CD4-positive, CD25-positive, alpha-beta regulatory T cell (primary cell): ENCODE data around the gene RBL2. TPM values are rescaled to one million over a fixed set of nuclear protein-coding genes. Genes with fewer than 3 reads are reported as not detected.
A peak's percentile ranks its signal among the peaks of the same experiment; 100 is the strongest.
"Not testable (repeated sequence)": the region's sequence is repeated elsewhere in the genome, so short reads cannot be mapped to it uniquely, and the experiment has no call there.

Source experiments
- ATAC-seq, 2 donors: fragments of 150-1000 bp; cut with Tn5 transposase; one replicate each; pipeline ENCODE4 v1.10.0; 2021; ENCODE audit warnings: low read depth in 2 of 2, moderate number of reproducible peaks in 2 of 2, moderate library complexity in 1 of 2
- DNase-seq, 3 donors: peaks; one replicate each; pipeline versions ENCODE4 v3.0.0 to v3.0.0-alpha.2; 2012 to 2022; ENCODE audit warnings: mixed read lengths in 1 of 3
- H3K27ac ChIP-seq: one replicate; pipeline ENCODE4 v1.7.0; 2013; ENCODE audit warnings: mild to moderate bottlenecking, low read length; ENCODE audit not compliant: insufficient read depth, poor library complexity, severe bottlenecking
- H3K27me3 ChIP-seq: one replicate; pipeline ENCODE4 v1.7.0; 2013; ENCODE audit warnings: low read length; ENCODE audit not compliant: control insufficient read depth, insufficient read depth
- H3K36me3 ChIP-seq: one replicate; pipeline ENCODE4 v1.7.0; 2013; ENCODE audit warnings: mild to moderate bottlenecking, low read length, moderate library complexity; ENCODE audit not compliant: control insufficient read depth, insufficient read depth
- H3K4me1 ChIP-seq: 2 replicates; pipeline ENCODE4 v1.7.0; 2013; ENCODE audit warnings: mild to moderate bottlenecking, low read length; ENCODE audit not compliant: insufficient read depth, control insufficient read depth, poor library complexity, severe bottlenecking
- H3K4me3 ChIP-seq: one replicate; pipeline ENCODE4 v1.7.0; 2013; ENCODE audit warnings: low read depth, mild to moderate bottlenecking, low read length, moderate library complexity
- H3K9me3 ChIP-seq, 2 experiments: 1 replicate in 1 of 2; 2 replicates in 1 of 2; pipeline ENCODE4 v1.7.0; 2013; ENCODE audit warnings: low read length in 2 of 2, mild to moderate bottlenecking in 1 of 2, moderate library complexity in 1 of 2; ENCODE audit not compliant: control insufficient read depth in 2 of 2
- H3K27ac Mint-ChIP-seq, 3 donors: one replicate each; pipeline ENCODE4 v1.8.0; 2020 to 2022; ENCODE audit warnings: mild to moderate bottlenecking in 3 of 3, mixed read lengths in 3 of 3, moderate library complexity in 2 of 3
- H3K27me3 Mint-ChIP-seq: one replicate; pipeline ENCODE4 v1.8.0; 2022; ENCODE audit warnings: mild to moderate bottlenecking, mixed read lengths
- H3K36me3 Mint-ChIP-seq: one replicate; pipeline ENCODE4 v1.8.0; 2020; ENCODE audit warnings: mixed read lengths
- H3K4me1 Mint-ChIP-seq, 4 donors: one replicate each; pipeline ENCODE4 v1.8.0; 2020 to 2022; ENCODE audit warnings: mixed read lengths in 4 of 4, mild to moderate bottlenecking in 1 of 4
- H3K4me3 Mint-ChIP-seq, 4 donors: one replicate each; pipeline ENCODE4 v1.8.0; 2020 to 2022; ENCODE audit warnings: mild to moderate bottlenecking in 4 of 4, mixed read lengths in 4 of 4, moderate library complexity in 3 of 4
- H3K9me3 Mint-ChIP-seq, 7 donors: one replicate each; pipeline ENCODE4 v1.8.0; 2020 to 2022; ENCODE audit warnings: mixed read lengths in 7 of 7, mild to moderate bottlenecking in 3 of 7, moderate library complexity in 2 of 7
- polyA plus RNA-seq, 4 donors: library from polyadenylated mRNA; unstranded; fragments of 300-500 nt; fragmentation: Illumina TruSeq; gene quantifications; one replicate each; pipeline ENCODE4 v1.2.3, GENCODE V29; 2021
- total RNA-seq: library from RNA; stranded (reverse); gene quantifications from one replicate; pipeline ENCODE4 v1.2.3, GENCODE V29; 2022

Gene RBL2, protein sequence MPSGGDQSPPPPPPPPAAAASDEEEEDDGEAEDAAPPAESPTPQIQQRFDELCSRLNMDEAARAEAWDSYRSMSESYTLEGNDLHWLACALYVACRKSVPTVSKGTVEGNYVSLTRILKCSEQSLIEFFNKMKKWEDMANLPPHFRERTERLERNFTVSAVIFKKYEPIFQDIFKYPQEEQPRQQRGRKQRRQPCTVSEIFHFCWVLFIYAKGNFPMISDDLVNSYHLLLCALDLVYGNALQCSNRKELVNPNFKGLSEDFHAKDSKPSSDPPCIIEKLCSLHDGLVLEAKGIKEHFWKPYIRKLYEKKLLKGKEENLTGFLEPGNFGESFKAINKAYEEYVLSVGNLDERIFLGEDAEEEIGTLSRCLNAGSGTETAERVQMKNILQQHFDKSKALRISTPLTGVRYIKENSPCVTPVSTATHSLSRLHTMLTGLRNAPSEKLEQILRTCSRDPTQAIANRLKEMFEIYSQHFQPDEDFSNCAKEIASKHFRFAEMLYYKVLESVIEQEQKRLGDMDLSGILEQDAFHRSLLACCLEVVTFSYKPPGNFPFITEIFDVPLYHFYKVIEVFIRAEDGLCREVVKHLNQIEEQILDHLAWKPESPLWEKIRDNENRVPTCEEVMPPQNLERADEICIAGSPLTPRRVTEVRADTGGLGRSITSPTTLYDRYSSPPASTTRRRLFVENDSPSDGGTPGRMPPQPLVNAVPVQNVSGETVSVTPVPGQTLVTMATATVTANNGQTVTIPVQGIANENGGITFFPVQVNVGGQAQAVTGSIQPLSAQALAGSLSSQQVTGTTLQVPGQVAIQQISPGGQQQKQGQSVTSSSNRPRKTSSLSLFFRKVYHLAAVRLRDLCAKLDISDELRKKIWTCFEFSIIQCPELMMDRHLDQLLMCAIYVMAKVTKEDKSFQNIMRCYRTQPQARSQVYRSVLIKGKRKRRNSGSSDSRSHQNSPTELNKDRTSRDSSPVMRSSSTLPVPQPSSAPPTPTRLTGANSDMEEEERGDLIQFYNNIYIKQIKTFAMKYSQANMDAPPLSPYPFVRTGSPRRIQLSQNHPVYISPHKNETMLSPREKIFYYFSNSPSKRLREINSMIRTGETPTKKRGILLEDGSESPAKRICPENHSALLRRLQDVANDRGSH
- total RNA-seq (208 TPM), polyA plus RNA-seq (100 to 1,000 TPM; 168 to 215 (median 205) TPM)

DNA sequence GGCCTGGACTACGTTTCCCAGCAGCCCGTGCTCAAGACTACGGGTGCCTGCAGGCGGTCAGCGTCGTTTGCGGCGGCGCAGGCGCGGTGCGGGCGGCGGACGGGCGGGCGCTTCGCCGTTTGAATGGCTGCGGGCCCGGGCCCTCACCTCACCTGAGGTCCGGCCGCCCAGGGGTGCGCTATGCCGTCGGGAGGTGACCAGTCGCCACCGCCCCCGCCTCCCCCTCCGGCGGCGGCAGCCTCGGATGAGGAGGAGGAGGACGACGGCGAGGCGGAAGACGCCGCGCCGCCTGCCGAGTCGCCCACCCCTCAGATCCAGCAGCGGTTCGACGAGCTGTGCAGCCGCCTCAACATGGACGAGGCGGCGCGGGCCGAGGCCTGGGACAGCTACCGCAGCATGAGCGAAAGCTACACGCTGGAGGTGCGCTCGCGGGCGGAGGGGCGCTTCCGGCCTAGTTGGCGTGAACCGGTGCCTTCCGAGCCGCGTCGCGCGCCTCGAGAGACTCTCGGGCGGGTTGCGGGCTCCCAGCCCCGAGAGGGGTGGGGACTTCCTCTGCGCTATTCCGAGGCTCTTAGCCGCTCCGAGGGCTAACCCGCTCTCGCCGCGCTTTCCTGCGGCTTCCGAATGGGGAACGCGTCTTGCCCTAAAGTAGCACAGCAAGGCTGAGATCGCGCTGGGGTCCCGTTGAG is at the start of gene RBL2:
Gene RBL2, plus strand, starts transcription at position 95 of the 689 bp plus-strand sequence. Its CDS starts 86 bp downstream, at position 181.
- H3K9me3 Mint-ChIP-seq: peaks cover 0 to 2% (median 0%) of the 10 kb centered on the region in 7 donors
- H3K27me3 Mint-ChIP-seq: peaks cover 15% of the 10 kb centered on the region
- DNase-seq (peak; percentile 68 to 90 (median 84)), ATAC-seq (peak; percentile 75 to 77)
- peaks cover 15% of the 10 kb centered on the region for H3K36me3 Mint-ChIP-seq
- peak within 1 kb of the TSS; percentile 91 to 96 (median 96) for H3K4me3 Mint-ChIP-seq
- peaks cover 41% of the 10 kb centered on the region for H3K4me1 ChIP-seq
- H3K27ac Mint-ChIP-seq: peak within 1 kb of the TSS; percentile 98 to 99 (median 99)
- no peaks in the 10 kb centered on the region for H3K27me3 ChIP-seq
- peak within 1 kb of the TSS; percentile 96 for H3K27ac ChIP-seq
- H3K36me3 ChIP-seq: peaks cover 7% of the 10 kb centered on the region
- H3K4me1 Mint-ChIP-seq: peaks cover 27 to 45% (median 37%) of the 10 kb centered on the region in 4 donors
- no peaks in the 10 kb centered on the region for H3K9me3 ChIP-seq
- peak within 1 kb of the TSS; percentile 98 for H3K4me3 ChIP-seq

DNA sequence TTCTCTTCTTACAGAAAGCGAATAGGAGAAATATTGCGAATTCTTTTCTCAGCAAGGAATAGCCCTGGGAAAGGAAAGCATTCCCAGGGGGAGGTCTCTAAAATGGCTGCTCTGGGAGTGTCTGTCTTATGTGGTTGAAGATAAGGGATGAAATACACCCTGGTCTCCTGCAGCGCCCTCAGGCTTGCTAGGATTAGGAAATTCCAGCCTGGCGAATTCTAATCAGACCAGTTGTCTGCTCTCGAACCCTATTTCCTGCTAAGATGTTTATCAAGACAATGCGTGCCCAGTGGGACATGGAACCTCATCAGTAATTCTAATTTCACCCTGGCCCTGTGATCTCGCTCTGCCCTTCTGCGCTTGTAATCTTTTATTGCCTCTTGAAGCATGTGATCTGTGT is 49.7 kb upstream of the RBL2 start:
- H3K27me3 Mint-ChIP-seq: peaks cover 16% of the 10 kb centered on the region
- H3K4me3 Mint-ChIP-seq, H3K4me1 ChIP-seq, ATAC-seq, H3K4me3 ChIP-seq, DNase-seq, H3K36me3 ChIP-seq, H3K27ac ChIP-seq, H3K27ac Mint-ChIP-seq, H3K27me3 ChIP-seq, H3K4me1 Mint-ChIP-seq: not testable (repeated sequence)
- H3K36me3 Mint-ChIP-seq: peaks cover 28% of the 10 kb centered on the region
- peaks cover 0 to 21% (median 7%) of the 10 kb centered on the region in 7 donors for H3K9me3 Mint-ChIP-seq
- H3K9me3 ChIP-seq: peaks cover 14 to 15% of the 10 kb centered on the region in 2 experiments

DNA sequence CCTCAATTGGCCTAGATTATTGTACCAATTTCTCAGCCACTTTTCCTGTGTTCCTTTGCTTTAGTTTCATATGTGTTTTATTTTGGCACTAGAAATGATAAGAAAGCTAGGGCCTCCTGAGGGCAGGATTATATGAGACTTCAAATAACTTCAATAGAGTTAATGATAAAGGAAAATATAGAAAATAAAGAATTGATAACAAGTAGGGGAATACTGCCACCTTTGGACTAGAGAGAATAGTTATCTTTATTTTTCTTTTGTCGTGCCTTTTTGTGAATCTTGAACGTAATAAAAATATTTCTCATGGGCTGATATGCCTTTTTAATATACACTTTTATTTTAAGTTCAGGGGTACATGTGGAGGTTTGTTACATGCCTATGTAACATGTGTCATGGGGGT is 29.3 kb upstream of the RBL2 start:
- H3K27ac Mint-ChIP-seq: peak overlapping the region in 1 of 3 donors; percentile 40
- H3K4me1 Mint-ChIP-seq: peaks cover 0 to 3% (median 0%) of the 10 kb centered on the region in 4 donors
- H3K36me3 ChIP-seq: no peaks in the 10 kb centered on the region
- H3K27ac ChIP-seq: no peak overlapping the region
- H3K9me3 Mint-ChIP-seq: no peaks in the 10 kb centered on the region
- H3K4me1 ChIP-seq: no peaks in the 10 kb centered on the region
- ATAC-seq: no peak
- H3K36me3 Mint-ChIP-seq: no peaks in the 10 kb centered on the region
- no peak overlapping the region for H3K4me3 ChIP-seq
- no peaks in the 10 kb centered on the region for H3K9me3 ChIP-seq
- H3K27me3 Mint-ChIP-seq: no peaks in the 10 kb centered on the region
- H3K4me3 Mint-ChIP-seq: no peak overlapping the region
- no peaks in the 10 kb centered on the region for H3K27me3 ChIP-seq
- DNase-seq: no peak

DNA sequence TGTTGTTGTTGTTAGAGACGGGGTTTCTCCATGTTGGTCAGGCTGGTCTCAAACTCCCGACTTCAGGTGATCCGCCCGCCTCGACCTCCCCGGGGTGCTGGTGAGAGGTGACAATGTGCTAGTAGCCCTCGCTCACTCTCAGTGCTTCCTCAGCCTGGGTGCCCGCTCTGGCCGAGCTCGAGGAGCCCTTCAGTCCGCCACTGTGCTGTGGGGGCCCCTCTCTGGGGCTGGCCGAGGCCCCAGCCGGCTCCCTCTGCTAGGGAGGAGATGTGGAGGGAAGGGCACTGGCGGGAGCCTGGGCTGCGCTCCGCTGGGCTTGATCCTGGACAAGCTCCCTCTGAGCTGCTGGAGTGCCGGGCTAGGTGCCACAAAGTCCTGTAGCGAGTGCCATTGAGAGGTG is 21.7 kb upstream of the RBL2 start:
- Histone ChIP-seq H3K4me3 (no peak overlapping the region), H3K4me1 (no peaks in the 10 kb centered on the region), H3K27ac (no peak overlapping the region), H3K9me3 (no peaks in the 10 kb centered on the region), H3K27me3 (no peaks in the 10 kb centered on the region), H3K36me3 (no peaks in the 10 kb centered on the region)
- Mint-ChIP-seq H3K9me3 (peaks cover 0 to 5% (median 0%) of the 10 kb centered on the region in 7 donors), H3K27me3 (peaks cover 4% of the 10 kb centered on the region), H3K4me3 (no peak overlapping the region), H3K36me3 (peaks cover 3% of the 10 kb centered on the region), H3K27ac (no peak overlapping the region), H3K4me1 (peaks cover 0 to 5% (median 0%) of the 10 kb centered on the region in 4 donors)
- DNase-seq (no peak), ATAC-seq (no peak)

DNA sequence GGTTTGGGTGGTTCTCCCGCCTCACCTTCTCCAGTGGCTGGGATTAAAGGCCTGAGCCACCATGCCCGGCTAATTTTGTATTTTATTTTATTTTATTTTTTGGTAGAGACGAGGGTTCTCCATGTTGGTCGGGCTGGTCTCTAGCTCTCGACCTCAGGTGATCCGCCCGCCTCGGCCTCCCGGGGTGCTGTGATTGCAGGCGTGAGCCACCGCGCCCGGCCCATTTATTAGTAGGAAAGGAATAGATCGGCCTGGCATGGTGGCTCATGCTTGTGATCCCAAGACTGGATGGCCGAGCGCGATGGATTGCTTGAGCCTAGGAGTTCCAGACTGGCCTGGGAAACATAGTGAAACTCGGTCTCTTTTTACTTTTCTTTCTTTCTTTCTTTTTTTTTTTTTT is 20.4 kb upstream of the RBL2 start:
- DNase-seq (no peak), ATAC-seq (no peak)
- Histone ChIP-seq H3K36me3 (no peaks in the 10 kb centered on the region), H3K27me3 (no peaks in the 10 kb centered on the region), H3K4me3 (no peak overlapping the region), H3K4me1 (no peaks in the 10 kb centered on the region), H3K27ac (no peak overlapping the region), H3K9me3 (no peaks in the 10 kb centered on the region)
- H3K27me3 Mint-ChIP-seq: peaks cover 4% of the 10 kb centered on the region
- H3K4me1 Mint-ChIP-seq: peaks cover 0 to 5% (median 0%) of the 10 kb centered on the region in 4 donors
- H3K4me3 Mint-ChIP-seq: no peak overlapping the region
- H3K27ac Mint-ChIP-seq: no peak overlapping the region
- H3K9me3 Mint-ChIP-seq: peaks cover 0 to 5% (median 0%) of the 10 kb centered on the region in 7 donors
- peaks cover 3% of the 10 kb centered on the region for H3K36me3 Mint-ChIP-seq

DNA sequence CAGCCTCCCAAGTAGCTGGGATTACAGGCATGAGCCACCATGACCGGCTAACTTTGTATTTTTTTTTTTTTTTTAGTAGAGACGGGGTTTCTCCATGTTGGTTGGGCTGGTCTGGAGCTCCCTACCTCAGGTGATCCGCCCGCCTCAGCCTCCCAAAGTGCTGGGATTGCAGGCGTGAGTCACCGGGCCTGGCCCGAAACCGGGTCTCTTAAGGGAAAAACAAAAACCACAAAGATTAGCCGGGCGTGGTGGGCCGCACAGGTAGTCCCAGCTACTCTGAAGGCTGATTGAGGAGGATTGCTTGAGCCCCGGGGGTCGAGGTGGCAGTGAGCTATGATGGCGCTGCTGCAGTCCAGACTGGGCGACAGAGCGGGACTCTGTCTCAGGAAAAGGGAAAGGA is 19.9 kb upstream of the RBL2 start:
- ATAC-seq: no peak
- peaks cover 0 to 5% (median under 1%) of the 10 kb centered on the region in 4 donors for H3K4me1 Mint-ChIP-seq
- peaks cover 3% of the 10 kb centered on the region for H3K36me3 Mint-ChIP-seq
- H3K4me3 ChIP-seq: no peak overlapping the region
- peaks cover 4% of the 10 kb centered on the region for H3K27me3 Mint-ChIP-seq
- H3K4me3 Mint-ChIP-seq: no peak overlapping the region
- H3K27ac ChIP-seq: no peak overlapping the region
- no peak for DNase-seq
- no peaks in the 10 kb centered on the region for H3K9me3 ChIP-seq
- no peak overlapping the region for H3K27ac Mint-ChIP-seq
- H3K36me3 ChIP-seq: no peaks in the 10 kb centered on the region
- H3K9me3 Mint-ChIP-seq: peaks cover 0 to 5% (median 0%) of the 10 kb centered on the region in 7 donors
- no peaks in the 10 kb centered on the region for H3K27me3 ChIP-seq
- no peaks in the 10 kb centered on the region for H3K4me1 ChIP-seq

DNA sequence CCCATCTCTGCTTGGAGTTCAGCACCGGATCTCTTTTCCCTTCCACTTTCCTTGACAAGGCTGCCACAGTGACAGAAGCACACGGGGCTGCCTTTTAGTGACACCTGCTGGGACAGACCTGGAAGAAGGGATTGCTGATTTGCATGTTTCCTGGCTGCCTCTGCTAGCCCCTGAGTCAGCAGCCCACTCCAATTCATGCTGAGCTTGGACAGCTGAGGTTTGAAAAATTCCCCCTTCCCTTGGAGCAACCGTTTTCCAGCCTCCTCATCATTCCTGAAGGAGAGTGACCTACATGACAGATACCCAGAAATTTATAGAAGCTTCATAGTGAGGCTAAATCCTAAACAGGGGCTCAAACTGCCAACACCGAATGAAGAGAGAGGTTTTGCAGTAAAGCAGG is 18.8 kb upstream of the RBL2 start:
- H3K27me3 ChIP-seq: no peaks in the 10 kb centered on the region
- Mint-ChIP-seq H3K36me3 (peaks cover 3% of the 10 kb centered on the region), H3K27me3 (peaks cover 4% of the 10 kb centered on the region), H3K4me3 (no peak overlapping the region), H3K4me1 (peaks cover 0 to 10% (median 2%) of the 10 kb centered on the region in 4 donors), H3K9me3 (peaks cover 0 to 5% (median 0%) of the 10 kb centered on the region in 7 donors), H3K27ac (no peak overlapping the region)
- H3K9me3 ChIP-seq: no peaks in the 10 kb centered on the region
- no peak for DNase-seq
- no peak overlapping the region for H3K27ac ChIP-seq
- ATAC-seq: no peak
- no peaks in the 10 kb centered on the region for H3K36me3 ChIP-seq
- H3K4me3 ChIP-seq: no peak overlapping the region
- no peaks in the 10 kb centered on the region for H3K4me1 ChIP-seq
